AG09309 (cell line): ENCODE data around the gene NMRK2.

Experiments used
- DNase-seq: peaks from one replicate; pipeline ENCODE4 v3.0.0-alpha.2; 2010; ENCODE audit warnings: low read depth
- H3K4me3 ChIP-seq: 2 replicates; pipeline ENCODE4 v1.5.1; 2011; ENCODE audit warnings: mild to moderate bottlenecking, low read depth, low read length, moderate library complexity; ENCODE audit not compliant: control insufficient read depth
- TF ChIP-seq, protein P1 (sequence below): IDR thresholded peaks from 2 replicates; pipeline ENCODE4 v1.5.1; 2011; ENCODE audit warnings: mild to moderate bottlenecking, low read depth, low read length, inconsistent platforms; ENCODE audit not compliant: insufficient read depth, control insufficient read depth; ENCODE audit errors: missing control alignments

NMRK2 gene

DNA sequence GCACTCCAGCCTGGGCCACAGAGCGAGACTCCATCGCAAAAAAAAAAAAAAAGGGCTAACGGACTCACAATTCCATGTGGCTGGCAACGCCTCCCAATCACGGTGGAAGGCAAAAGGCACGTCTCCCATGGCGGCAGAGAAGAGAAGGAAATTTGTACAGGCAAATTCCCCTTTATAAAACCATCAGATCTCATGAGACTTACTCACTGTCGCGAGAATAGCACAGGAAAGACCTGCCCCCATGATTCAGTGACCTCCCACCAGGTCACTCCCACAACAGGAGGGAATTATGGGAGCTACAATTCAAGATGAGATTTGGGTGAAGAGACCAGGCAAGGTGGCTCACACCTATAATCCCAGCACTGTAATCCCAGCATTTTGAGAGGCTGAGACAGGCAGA is 18.7 kb upstream of the NMRK2 start:
- DNase-seq, result no peak
- TF ChIP-seq, protein P1, sequence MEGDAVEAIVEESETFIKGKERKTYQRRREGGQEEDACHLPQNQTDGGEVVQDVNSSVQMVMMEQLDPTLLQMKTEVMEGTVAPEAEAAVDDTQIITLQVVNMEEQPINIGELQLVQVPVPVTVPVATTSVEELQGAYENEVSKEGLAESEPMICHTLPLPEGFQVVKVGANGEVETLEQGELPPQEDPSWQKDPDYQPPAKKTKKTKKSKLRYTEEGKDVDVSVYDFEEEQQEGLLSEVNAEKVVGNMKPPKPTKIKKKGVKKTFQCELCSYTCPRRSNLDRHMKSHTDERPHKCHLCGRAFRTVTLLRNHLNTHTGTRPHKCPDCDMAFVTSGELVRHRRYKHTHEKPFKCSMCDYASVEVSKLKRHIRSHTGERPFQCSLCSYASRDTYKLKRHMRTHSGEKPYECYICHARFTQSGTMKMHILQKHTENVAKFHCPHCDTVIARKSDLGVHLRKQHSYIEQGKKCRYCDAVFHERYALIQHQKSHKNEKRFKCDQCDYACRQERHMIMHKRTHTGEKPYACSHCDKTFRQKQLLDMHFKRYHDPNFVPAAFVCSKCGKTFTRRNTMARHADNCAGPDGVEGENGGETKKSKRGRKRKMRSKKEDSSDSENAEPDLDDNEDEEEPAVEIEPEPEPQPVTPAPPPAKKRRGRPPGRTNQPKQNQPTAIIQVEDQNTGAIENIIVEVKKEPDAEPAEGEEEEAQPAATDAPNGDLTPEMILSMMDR, result no peak
- H3K4me3 ChIP-seq, result no peak overlapping the region

DNA sequence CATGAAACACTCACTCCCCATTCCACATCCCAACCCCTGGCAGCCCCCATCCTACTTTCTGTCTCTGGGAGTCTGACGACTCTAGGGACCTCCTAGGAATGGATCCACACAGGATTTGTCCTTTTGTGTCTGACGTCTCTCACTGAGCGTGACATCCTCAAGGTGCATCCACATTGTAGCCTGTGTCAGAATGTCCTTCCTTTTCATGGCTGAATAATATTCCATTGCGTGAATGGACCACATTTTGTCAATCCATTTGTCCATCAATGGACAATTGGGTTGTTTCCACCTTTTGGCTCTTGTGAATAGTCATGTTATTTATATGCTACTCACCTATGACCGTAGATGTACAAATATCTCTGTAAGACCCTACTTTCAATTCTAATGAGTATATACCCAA is 16.8 kb upstream of the NMRK2 start:
- TF ChIP-seq, protein P1, result no peak
- DNase-seq, result no peak
- no peak overlapping the region for H3K4me3 ChIP-seq

DNA sequence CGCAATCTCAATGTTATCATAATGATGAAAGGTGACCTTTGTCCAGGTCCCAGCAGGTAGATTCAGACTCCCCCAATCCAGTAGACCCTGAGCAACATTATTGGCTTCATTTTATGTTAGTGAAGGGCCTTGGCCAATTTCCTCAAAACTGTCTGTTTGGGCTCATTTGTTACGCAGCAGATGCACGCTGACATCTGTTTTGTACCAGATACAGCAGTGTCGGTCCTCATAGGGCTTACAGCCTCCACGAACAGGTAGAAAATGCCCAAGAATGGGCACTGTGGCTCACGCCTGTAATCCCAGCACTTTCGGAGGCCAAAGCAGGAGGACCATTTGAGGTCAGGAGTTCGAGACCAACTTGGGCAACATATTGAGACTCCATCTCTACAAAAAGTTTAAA is 13.1 kb upstream of the NMRK2 start:
- DNase-seq, result no peak
- TF ChIP-seq, protein P1, result no peak
- H3K4me3 ChIP-seq, result no peak overlapping the region

DNA sequence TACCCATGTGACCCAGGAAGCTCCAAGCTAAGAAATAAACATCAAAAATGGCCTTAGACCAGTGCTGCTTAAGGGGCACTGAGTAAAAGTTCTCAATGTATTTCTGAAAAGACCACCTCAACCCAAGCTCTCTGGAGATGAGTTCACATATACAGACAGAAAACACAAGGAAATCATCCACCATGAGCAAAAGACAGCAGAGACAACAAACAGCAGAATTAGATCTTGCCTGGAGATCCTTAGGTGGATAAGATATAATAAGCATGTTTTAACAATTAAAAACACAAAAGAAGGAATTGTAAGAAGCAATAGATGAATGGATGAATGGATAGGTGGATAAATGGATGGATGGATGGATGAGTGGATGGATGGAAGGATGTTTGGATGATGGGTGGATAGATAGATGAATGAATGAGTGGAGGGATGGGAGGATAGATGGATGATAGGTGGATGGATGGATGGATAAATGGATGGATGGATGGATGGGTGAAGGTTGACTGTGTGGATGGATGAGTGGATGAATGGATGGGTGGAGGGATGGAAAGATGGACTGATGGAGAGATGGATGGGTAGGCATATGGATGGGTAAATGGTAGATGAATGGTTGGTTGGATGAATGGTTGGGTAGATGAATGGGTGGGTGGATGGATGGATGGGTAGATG is 9.6 kb upstream of the NMRK2 start:
- no peak overlapping the region for H3K4me3 ChIP-seq
- DNase-seq, result no peak
- TF ChIP-seq, protein P1, result no peak

DNA sequence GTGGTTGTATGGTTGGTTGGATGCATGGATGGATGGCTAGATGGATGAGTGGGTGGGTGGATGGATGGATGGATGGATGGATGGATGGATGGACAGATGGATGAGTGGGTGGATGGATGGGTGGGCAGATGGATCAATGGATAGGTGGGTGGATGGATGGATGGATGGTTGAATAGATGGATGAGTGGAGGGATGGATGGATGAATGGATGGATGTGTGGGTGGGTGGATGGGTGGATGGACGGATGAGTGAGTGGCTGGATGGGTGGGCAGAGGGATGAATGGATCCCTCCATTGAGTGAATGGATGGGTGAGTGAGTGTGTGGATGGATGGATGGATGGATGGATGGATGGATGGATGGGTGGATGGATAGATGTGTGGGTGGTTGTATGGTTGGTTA is 9.0 kb upstream of the NMRK2 start:
- DNase-seq, result no peak
- H3K4me3 ChIP-seq, result no peak overlapping the region
- TF ChIP-seq, protein P1, result no peak

DNA sequence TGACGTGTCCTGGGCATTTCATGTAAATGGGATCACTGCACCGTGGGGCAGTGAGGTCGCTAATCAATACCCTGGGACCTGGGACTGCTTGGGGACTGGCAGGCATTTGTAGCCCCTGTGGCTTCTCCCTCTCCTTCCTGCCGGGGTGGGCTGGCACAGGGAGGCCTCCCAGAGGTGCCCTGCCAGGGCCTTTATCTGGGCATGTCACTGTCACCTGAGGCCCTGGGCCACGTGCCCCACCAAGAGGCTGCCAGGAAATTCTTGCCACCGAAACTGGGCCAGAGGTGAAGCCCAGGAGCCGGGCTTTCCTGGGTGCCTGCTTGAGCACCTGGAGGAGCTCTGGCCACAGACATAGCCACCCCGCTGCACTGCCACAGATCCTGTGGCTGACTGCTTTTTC is 1.8 kb upstream of the NMRK2 start:
- H3K4me3 ChIP-seq, result no peak overlapping the region
- TF ChIP-seq, protein P1, result no peak
- no peak for DNase-seq
